BLaER1 treated with 17β-estradiol and CSF1 and Interleukin-3, amounts not matched to agents 10 nM and 100 nM (cell line): Measurements from ENCODE around the gene MUCL3.
"Not testable (repeated sequence)": the region's sequence is repeated elsewhere in the genome, so short reads cannot be mapped to it uniquely, and the experiment has no call there.

Source experiments
- H3K27ac ChIP-seq, 11 experiments: shearing (Covaris generic); formaldehyde crosslinking; 2 replicates each; pipeline ENCODE4 v1.8.1; 2022
- H3K27me3 ChIP-seq, 11 experiments: shearing (Covaris generic); formaldehyde crosslinking; 2 replicates each; pipeline ENCODE4 v1.8.1; 2022
- H3K36me3 ChIP-seq, 11 experiments: shearing (Covaris generic); formaldehyde crosslinking; 2 replicates each; pipeline ENCODE4 v1.8.1; 2022
- H3K4me1 ChIP-seq, 10 experiments: shearing (Covaris generic); formaldehyde crosslinking; 2 replicates each; pipeline ENCODE4 v1.8.1; 2022
- H3K4me2 ChIP-seq, 11 experiments: shearing (Covaris generic); formaldehyde crosslinking; 2 replicates each; pipeline ENCODE4 v1.8.1; 2022
- H3K4me3 ChIP-seq, 10 experiments: shearing (Covaris generic); formaldehyde crosslinking; 2 replicates each; pipeline ENCODE4 v1.8.1; 2022
- H3K9ac ChIP-seq, 11 experiments: shearing (Covaris generic); formaldehyde crosslinking; 2 replicates each; pipeline ENCODE4 v1.8.1; 2022
- H3K9me3 ChIP-seq, 11 experiments: shearing (Covaris generic); formaldehyde crosslinking; replicated peaks in 1 of 11; 2 replicates each; pipeline ENCODE4 v1.8.1; 2022
- H4K20me1 ChIP-seq, 11 experiments: shearing (Covaris generic); formaldehyde crosslinking; 2 replicates each; pipeline ENCODE4 v1.8.1; 2022
- Cebpa-rat ChIP-seq, 11 experiments: shearing (Covaris generic); IDR thresholded peaks; 2 replicates each; pipeline ENCODE4 v1.8.1; 2022

The MUCL3 gene

DNA sequence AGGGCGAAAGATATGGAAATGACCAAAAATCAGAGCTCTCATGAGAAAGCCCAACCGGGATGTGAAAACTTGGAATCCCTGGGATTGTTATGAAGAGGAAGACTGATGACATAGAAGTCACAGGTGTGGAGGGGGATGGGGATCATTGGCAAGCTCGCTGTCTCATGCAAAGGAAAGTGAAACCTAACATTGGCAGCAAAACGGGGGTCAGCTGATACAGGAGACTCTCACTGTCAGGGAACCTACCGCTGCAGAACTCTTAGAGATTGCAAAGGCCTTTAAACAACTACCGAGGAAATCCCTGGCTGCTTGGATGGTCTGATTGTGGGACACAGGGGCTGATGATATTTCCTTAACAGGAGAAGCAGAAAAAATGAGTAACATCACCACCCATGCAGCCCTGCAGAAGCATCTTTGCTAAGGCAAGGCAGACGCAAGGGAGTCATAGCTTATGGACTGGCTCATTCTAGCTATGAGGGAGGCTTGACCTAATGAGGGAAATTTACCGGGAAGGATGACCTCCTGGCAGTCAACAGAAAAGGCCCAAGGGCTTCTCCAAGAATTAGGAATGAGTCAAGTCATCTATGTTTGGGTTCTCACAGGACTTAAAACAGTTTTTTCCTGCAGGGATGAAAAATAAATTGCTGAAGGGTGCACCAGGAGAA lies 49.8 kb downstream of the MUCL3 start:
- H3K36me3 ChIP-seq: no peaks in the 10 kb centered on the region
- H3K27me3 ChIP-seq: no peaks in the 10 kb centered on the region
- H3K4me2 ChIP-seq: peak overlapping the region in 9 of 11 experiments; percentile 3 to 35 (median 10); a peak in 9 of 22 replicates
- H3K4me3 ChIP-seq: no peak overlapping the region
- H3K9me3 ChIP-seq: peaks cover 5 to 16% (median 11%) of the 10 kb centered on the region in 11 experiments; a peak in 17 of 22 replicates
- H3K4me1 ChIP-seq: peaks cover 0 to 9% (median 5%) of the 10 kb centered on the region in 10 experiments; a peak in 7 of 20 replicates
- no peak overlapping the region for H3K27ac ChIP-seq
- no peaks in the 10 kb centered on the region for H4K20me1 ChIP-seq
- no peak for TF ChIP-seq Cebpa-rat (IDR thresholded peaks at IDR 0.05)
- H3K9ac ChIP-seq: no peak overlapping the region

DNA sequence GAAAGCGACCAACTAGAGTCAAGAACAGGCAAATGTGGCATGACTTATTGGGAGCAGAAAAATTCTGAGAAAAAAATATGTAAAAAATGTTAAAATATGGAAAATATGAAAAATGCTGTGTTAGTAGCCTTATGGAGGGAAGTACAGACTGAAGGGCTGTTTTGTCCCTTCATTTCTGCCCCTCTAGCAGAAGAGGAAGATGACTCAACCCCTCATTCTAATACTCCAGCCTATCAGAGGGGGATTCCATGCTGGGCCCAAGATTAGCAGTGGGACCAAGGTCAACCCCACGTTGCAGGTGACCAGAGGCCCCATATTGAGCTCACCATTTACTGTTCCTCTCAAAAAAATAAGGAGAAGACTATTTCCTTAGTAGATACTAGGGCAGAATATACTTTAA lies 51.1 kb downstream of the MUCL3 start:
- no peak overlapping the region for H3K9ac ChIP-seq
- peaks cover 0 to 9% (median 5%) of the 10 kb centered on the region in 10 experiments; a peak in 7 of 20 replicates for H3K4me1 ChIP-seq
- H3K4me2 ChIP-seq: peak overlapping the region in 2 of 11 experiments; percentile 25 to 41; a peak in 4 of 22 replicates
- H3K36me3 ChIP-seq: no peaks in the 10 kb centered on the region
- no peaks in the 10 kb centered on the region for H4K20me1 ChIP-seq
- peaks cover 5 to 16% (median 11%) of the 10 kb centered on the region in 11 experiments; a peak in 17 of 22 replicates for H3K9me3 ChIP-seq
- no peak overlapping the region for H3K27ac ChIP-seq
- no peaks in the 10 kb centered on the region for H3K27me3 ChIP-seq
- no peak for TF ChIP-seq Cebpa-rat (IDR thresholded peaks at IDR 0.05)
- no peak overlapping the region for H3K4me3 ChIP-seq

DNA sequence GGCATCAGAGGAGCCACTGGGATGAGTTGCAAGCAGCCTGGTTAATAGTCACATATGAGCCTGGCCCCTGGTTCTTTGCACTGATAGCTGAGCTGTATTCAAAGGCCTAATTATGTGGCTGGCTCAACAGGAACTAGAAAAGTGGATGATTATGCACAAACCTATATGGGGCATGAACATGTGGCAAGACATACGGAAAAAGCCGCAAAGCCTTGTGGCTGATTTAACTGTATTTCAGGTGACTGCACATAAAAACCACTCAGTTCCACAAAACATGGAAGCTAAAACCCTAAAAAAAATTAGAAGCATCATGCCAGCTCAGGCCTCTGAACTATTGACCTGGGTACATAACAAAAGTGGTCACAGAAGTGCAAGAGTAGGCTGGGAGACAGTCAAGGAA lies 56.5 kb downstream of the MUCL3 start:
- Histone ChIP-seq H3K36me3 (no peaks in the 10 kb centered on the region), H4K20me1 (no peaks in the 10 kb centered on the region), H3K9me3 (peaks cover 6 to 24% (median 13%) of the 10 kb centered on the region in 11 experiments; a peak in 17 of 22 replicates), H3K9ac (no peak overlapping the region), H3K4me2 (no peak overlapping the region), H3K27me3 (no peaks in the 10 kb centered on the region), H3K4me1 (no peaks in the 10 kb centered on the region), H3K4me3 (no peak overlapping the region), H3K27ac (no peak overlapping the region)
- no peak for TF ChIP-seq Cebpa-rat (IDR thresholded peaks at IDR 0.05)

DNA sequence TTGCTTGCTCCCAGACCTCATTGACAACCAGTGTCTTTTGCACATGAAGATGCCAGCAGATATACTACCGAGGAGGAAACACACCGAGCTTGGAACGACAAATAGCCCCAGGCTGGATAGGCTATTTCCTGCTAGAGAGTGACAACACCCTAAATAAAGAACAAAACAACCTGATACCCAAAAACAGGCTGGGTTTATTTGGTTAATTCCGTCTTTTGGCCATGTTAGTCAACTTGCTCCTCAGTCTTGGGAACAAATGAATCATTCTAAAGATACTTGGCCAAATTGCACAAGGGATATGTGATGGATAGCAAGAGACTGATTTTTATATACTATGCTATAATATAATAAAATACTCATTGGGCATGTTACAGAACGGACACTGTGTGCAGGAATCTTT lies 58.0 kb downstream of the MUCL3 start:
- Histone ChIP-seq H3K4me2 (no peak overlapping the region), H3K27ac (no peak overlapping the region), H3K4me3 (no peak overlapping the region), H3K9ac (no peak overlapping the region), H3K4me1 (no peaks in the 10 kb centered on the region), H4K20me1 (no peaks in the 10 kb centered on the region), H3K36me3 (no peaks in the 10 kb centered on the region), H3K27me3 (no peaks in the 10 kb centered on the region), H3K9me3 (peaks cover 5 to 21% (median 11%) of the 10 kb centered on the region in 11 experiments; a peak in 17 of 22 replicates)
- TF ChIP-seq Cebpa-rat (IDR thresholded peaks at IDR 0.05): no peak

DNA sequence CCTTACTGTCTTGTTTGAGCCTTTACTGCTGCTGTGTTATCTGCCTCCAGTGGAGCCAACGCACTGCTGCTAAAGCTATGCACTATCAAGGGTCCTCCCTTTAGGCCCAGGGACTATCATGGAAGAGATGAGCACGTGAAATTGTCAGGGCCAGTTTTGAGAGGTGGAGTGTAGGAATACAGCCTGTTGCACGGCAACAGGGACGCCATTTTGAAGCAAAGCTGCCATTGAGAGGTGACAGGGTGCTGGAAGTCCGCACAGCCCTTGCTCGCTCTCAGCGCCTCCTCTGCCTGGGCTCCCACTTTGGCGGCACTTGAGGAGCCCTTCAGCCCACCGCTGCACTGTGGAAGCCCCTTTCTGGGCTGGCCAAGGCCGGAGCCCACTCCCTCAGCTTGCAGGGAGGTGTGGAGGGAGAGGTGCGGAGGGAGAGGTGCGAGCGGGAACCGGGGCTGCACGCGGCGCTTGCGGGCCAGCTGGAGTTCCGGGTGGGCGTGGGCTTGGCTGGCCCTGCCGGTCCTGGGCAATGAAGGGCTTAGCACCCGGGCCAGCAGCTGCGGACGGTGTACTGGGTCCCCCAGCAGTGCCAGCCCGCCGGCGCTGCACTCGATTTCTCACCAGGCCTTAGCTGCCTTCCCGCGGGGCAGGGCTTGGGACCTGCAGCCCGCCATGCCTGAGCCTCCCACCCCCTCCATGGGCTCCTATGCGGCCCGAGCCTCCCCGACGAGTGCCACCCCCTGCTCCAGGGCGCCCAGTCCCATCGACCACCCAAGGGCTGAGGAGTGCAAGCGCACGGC lies 59.5 kb downstream of the MUCL3 start:
- not testable (repeated sequence) for H3K9ac ChIP-seq, H3K27me3 ChIP-seq, H3K4me2 ChIP-seq, H3K4me3 ChIP-seq, H3K36me3 ChIP-seq, H3K27ac ChIP-seq, H4K20me1 ChIP-seq
- peaks cover 0 to 11% (median 0%) of the 10 kb centered on the region in 11 experiments; a peak in 5 of 22 replicates for H3K9me3 ChIP-seq
- peaks cover 7 to 15% (median 12%) of the 10 kb centered on the region in 10 experiments; a peak in 19 of 20 replicates for H3K4me1 ChIP-seq

DNA sequence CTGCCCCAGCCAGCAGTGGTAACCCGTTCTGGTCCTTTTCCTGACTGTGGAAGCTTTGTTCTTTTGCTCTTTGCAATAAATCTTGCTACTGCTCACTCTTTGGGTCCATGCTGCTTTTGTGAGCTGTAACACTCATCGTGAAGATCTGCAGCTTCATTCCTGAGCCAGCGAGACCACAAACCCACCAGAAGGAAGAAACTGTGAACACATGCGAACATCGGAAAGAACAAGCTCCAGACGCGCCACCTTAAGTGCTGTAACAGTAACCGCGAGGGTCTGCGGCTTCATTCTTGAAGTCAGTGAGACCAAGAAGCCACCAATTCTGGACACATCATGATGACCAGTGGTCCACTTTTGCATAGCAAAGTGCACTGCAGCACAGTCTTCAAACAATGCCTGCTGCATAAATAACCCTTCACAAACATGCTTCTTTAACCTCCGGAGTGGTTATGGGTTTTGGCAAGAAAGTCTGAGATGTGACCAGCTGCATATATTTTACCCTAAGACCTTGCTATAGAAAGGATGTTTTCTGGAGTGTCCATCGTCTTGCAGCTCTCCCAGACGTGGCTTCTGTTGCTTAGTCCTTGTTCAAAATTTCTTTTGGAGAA lies 60.6 kb downstream of the MUCL3 start:
- Histone ChIP-seq H3K27me3 (no peaks in the 10 kb centered on the region), H3K4me3 (no peak overlapping the region), H3K9me3 (peaks cover 0 to 11% (median 0%) of the 10 kb centered on the region in 11 experiments; a peak in 5 of 22 replicates), H3K27ac (no peak overlapping the region), H3K4me1 (peaks cover 7 to 18% (median 13%) of the 10 kb centered on the region in 10 experiments; a peak in 19 of 20 replicates), H3K4me2 (no peak overlapping the region), H3K36me3 (no peaks in the 10 kb centered on the region), H4K20me1 (no peaks in the 10 kb centered on the region), H3K9ac (no peak overlapping the region)
- no peak for TF ChIP-seq Cebpa-rat (IDR thresholded peaks at IDR 0.05)

DNA sequence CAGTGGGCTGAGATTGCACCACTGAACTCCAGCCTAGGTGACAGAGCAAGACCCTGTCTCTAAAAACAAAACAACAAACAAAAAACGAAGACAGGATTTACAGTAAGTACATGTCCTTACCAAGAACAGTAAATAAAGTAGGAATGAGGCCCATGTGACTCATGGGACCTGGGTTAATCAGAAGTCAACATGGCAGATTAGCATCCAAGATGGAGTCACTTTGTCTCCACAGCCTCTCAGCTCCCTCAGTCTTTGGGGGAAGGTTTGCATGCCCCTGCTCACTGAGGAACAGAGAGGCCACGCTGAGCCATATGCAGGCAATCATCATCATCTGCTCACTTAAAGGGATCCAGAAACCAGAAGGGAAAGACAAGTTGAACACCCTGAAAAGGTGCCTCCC lies 61.7 kb downstream of the MUCL3 start:
- H3K4me3 ChIP-seq: no peak overlapping the region
- no peak overlapping the region for H3K4me2 ChIP-seq
- no peak for TF ChIP-seq Cebpa-rat (IDR thresholded peaks at IDR 0.05)
- no peak overlapping the region for H3K9ac ChIP-seq
- no peak overlapping the region for H3K27ac ChIP-seq
- no peaks in the 10 kb centered on the region for H3K36me3 ChIP-seq
- H3K4me1 ChIP-seq: peaks cover 7 to 18% (median 13%) of the 10 kb centered on the region in 10 experiments; a peak in 19 of 20 replicates
- H3K9me3 ChIP-seq: peaks cover 0 to 11% (median 0%) of the 10 kb centered on the region in 11 experiments; a peak in 5 of 22 replicates
- no peaks in the 10 kb centered on the region for H3K27me3 ChIP-seq
- no peaks in the 10 kb centered on the region for H4K20me1 ChIP-seq
